Stimulated activated naive CD8-positive, alpha-beta T cell treated with anti-CD3 and anti-CD28 coated beads, Interleukin-15, amount 100 ng/mL, for 72 hours (primary cell): Measurements from ENCODE around the gene DNMT3A.
A peak's percentile ranks its signal among the peaks of the same experiment; 100 is the strongest.
"Not testable (repeated sequence)": the region's sequence is repeated elsewhere in the genome, so short reads cannot be mapped to it uniquely, and the experiment has no call there.

Experiments used
- ATAC-seq: fragments of 150-1000 bp; cut with Tn5 transposase; 2 replicates; pipeline ENCODE4 v1.10.0; 2021; ENCODE audit warnings: mild to moderate bottlenecking, moderate library complexity
- DNase-seq, 2 donors: peaks; one replicate each; pipeline ENCODE4 v3.0.0; 2021 to 2022
- H3K27ac Mint-ChIP-seq, 2 donors: one replicate each; pipeline ENCODE4 v1.8.0; 2022; ENCODE audit warnings: mild to moderate bottlenecking in 2 of 2, mixed read lengths in 2 of 2, moderate library complexity in 2 of 2
- H3K27me3 Mint-ChIP-seq: one replicate; pipeline ENCODE4 v1.8.0; 2022; ENCODE audit warnings: mixed read lengths
- H3K4me1 Mint-ChIP-seq: one replicate; pipeline ENCODE4 v1.8.0; 2022; ENCODE audit warnings: mild to moderate bottlenecking, mixed read lengths
- H3K4me3 Mint-ChIP-seq, 2 donors: one replicate each; pipeline ENCODE4 v1.8.0; 2022; ENCODE audit warnings: mild to moderate bottlenecking in 2 of 2, mixed read lengths in 2 of 2, moderate library complexity in 1 of 2
- H3K9me3 Mint-ChIP-seq, 2 donors: one replicate each; pipeline ENCODE4 v1.8.0; 2022; ENCODE audit warnings: mixed read lengths in 2 of 2

Gene DNMT3A

DNA sequence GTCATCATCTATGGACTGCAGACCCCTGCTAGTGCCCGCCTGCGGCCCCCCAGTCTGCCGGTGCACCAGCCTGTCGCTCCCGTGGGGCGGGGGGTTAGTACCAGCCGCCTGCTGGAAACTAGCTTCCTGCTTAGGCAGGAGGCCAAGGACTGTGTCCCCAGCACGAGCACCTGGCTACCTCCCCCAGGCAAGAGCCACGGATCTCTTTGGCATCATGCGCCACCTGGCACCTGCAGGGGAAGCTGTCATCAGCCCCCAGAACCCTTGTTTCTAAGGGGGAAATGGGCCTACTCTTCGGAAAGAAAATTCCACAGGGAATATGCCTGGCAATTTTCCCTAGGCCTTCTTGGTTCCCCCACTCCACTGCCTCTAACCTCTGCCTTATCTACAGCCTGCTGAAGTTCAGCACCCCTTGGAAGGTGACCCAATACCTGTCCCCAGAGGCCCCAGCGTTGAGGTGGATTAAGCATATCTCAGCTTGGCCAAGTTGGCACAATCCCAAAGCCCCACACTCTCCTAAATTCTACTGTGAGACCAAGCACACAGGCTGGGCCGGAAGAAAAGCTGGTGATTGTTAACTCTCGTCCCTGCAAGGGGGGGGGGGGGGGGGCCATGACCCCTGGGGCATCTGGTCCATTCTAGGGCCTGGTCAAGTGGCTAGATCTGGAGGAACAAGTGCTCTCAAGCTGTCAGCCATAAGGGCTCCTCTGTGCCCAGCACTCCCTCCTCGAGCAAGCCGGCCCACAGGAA, 111.4 kb downstream of the DNMT3A start:
- ATAC-seq (no peak), DNase-seq (no peak)
- Mint-ChIP-seq H3K4me1 (peaks cover 51% of the 10 kb centered on the region), H3K4me3 (no peak overlapping the region), H3K9me3 (no peaks in the 10 kb centered on the region), H3K27me3 (no peaks in the 10 kb centered on the region), H3K27ac (peak overlapping the region in 1 of 2 donors; percentile 87)

DNA sequence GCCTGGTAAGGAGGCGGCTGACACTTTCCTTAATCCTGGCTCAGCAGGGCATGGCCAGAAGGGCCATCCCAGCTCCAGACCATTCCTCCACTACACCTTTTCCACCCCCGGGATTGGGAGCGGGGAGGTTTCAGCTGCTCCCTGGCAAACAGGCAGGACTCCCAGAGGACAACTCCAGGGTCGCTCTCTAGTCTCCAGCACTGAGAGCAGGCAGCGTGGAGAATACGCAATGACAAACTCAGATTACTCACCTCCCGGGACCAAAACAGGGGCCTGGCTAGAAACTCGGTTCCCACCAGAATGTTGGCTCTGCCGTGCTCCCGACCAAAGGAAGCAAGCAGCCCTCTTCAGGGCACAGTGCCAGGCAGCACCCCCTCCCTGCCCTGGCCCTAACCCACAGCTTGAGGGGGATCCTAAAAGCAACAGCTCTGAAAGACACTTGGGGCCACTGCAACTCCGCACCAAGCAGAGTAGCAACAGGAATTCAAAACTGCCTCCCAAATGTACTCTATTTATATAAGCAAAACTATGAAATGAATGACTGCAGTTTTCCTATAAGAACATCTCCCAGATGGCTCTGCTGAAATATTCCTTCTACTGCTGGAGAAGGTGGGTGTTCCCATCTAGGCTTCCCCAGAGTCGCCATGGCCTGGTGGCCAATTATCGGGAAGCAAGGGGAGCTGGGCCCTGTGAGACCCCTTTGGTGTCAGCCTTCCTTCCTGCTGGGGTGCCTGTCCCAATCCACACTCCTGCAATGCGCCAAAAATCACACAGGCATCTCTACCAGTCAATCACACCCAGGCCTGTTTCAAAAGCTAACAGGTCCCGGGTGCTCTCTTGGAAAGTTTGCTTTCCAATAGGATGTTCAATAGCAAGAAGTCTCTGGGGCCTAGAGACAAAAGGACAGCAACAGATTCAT, 112.2 kb downstream of the DNMT3A start:
- Mint-ChIP-seq H3K4me1 (peaks cover 56% of the 10 kb centered on the region), H3K4me3 (no peak overlapping the region), H3K9me3 (no peaks in the 10 kb centered on the region), H3K27me3 (no peaks in the 10 kb centered on the region), H3K27ac (peak overlapping the region in 1 of 2 donors; percentile 52)
- ATAC-seq (no peak), DNase-seq (no peak)

DNA sequence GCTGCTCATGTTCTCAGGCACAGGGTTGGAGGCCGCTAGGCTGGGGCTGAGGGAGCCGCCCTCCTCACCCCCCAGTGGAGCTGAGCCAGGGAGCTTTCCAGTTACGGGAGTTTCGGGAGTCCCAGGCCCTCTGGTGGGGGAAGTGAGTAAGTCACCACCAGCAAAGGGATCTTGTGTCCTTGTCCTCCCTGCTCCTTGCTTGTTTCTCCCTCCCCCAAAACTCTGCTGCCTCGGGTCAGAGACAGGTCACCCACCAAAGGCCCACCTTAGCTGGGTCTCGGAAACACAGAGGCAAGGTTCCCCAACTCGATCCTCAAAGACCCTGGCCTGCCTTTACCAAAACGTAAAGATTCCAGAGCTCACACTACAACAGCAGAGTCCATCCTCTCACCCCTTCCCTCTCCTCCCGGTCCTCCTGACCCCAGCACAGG, 112.9 kb downstream of the DNMT3A start:
- H3K27me3 Mint-ChIP-seq: no peaks in the 10 kb centered on the region
- ATAC-seq (no peak), DNase-seq (no peak)
- H3K27ac Mint-ChIP-seq: no peak overlapping the region
- H3K9me3 Mint-ChIP-seq: no peaks in the 10 kb centered on the region
- no peak overlapping the region for H3K4me3 Mint-ChIP-seq
- H3K4me1 Mint-ChIP-seq: peaks cover 56% of the 10 kb centered on the region

DNA sequence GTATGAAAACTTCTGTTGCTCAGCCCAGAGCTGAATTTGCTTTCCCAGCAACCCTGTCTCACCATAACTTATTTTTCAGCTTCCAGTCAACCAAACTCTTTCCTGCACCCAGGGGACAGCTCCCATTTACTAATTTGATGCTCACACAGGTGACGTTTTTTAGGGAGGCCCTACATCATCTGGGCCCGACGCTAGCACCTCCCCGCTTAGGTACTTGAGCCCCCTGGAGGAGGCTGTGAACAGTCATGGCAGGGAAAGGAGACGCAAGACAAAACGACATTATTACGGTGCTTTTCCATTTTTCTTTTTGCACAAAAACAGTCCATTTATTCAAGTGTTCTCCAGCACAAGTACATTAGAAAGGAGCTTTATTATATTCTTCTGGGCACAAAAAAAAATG, 114.1 kb downstream of the DNMT3A start:
- DNase-seq (no peak), ATAC-seq (no peak)
- Mint-ChIP-seq H3K27ac (peak overlapping the region in 1 of 2 donors; percentile 88), H3K27me3 (no peaks in the 10 kb centered on the region), H3K9me3 (no peaks in the 10 kb centered on the region), H3K4me1 (peaks cover 56% of the 10 kb centered on the region), H3K4me3 (no peak overlapping the region)

DNA sequence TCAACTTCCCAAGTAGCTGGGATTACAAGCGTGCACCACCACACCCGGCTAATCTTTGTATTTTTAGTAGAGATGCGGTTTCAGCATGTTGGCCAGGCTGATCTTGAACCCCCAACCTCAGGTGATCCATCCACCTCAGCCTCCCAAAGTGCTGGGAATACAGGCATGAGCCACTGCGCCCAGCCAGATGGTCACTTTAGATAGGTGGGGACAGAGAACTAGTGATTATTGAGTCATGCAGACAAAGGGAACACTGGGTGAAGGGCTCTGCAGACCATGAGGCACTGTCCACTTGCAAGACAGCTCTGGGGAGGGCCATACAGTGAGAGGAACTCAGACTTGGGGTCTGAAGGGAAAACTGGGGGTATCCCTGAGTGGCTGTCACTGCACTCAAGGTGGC, 114.9 kb downstream of the DNMT3A start:
- peaks cover 51% of the 10 kb centered on the region for H3K4me1 Mint-ChIP-seq
- no peaks in the 10 kb centered on the region for H3K27me3 Mint-ChIP-seq
- DNase-seq (no peak), ATAC-seq (no peak)
- H3K9me3 Mint-ChIP-seq: no peaks in the 10 kb centered on the region
- H3K4me3 Mint-ChIP-seq: no peak overlapping the region
- no peak overlapping the region for H3K27ac Mint-ChIP-seq

DNA sequence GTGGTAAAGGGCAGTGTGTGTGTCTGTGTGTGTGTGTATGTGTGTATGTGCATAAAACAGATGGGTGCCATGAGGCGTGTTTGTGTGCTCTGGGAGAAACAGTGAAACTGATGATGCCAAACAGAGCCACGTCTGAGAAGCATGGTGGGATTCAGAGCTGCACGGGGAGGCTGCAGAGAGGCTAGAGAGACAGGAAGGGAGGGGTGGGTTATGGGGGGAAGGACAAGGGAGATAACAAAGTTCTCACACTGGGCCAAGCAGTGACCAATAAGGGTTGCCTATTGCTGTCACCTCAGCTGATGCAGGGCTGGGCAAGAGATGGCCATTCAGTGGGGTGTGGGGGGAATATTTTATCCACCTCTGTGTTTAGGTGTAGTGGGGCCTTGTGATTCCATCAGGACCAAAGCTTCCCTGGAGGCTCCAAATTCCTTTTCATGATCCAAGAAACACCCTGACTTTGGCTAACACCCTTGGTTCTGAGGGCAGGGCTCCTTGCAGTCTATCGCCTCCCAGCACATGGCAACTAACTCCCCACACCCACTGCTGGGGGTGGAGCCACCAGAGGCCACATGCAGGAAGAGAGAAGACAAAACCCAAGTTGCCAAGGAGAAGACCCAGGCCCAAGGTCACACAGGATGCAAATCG, 119.1 kb downstream of the DNMT3A start:
- H3K27ac Mint-ChIP-seq: no peak overlapping the region
- no peak overlapping the region for H3K4me3 Mint-ChIP-seq

DNA sequence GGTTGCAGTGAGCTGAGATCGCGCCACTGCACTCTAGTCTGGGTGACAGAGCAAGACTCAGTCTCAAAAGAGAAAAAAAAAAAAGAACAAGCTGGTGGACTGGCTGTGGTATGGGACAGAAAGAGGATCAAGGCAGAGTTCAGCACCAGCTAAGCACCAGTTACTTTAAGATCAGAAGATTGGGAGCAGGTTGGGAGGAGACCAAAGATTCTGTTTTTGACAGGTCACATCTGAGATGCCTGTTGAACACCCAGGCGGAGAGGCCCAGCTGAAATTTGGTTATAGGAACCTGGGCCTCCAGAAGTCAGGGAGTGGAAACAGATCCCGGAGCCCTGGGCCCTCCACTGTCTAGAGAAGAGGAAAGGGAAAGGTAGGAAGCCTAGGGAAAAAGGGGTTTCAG, 120.1 kb downstream of the DNMT3A start:
- H3K4me1 Mint-ChIP-seq: peaks cover 17% of the 10 kb centered on the region
- H3K27ac Mint-ChIP-seq: peak overlapping the region in 1 of 2 donors; percentile 84
- H3K9me3 Mint-ChIP-seq: no peaks in the 10 kb centered on the region
- H3K27me3 Mint-ChIP-seq: no peaks in the 10 kb centered on the region
- ATAC-seq (no peak), DNase-seq (no peak)
- H3K4me3 Mint-ChIP-seq: no peak overlapping the region

More for the DNA sequence above, 119.1 kb downstream of the DNMT3A start:
- Mint-ChIP-seq H3K27me3 (no peaks in the 10 kb centered on the region), H3K4me1 (peaks cover 27% of the 10 kb centered on the region), H3K9me3 (no peaks in the 10 kb centered on the region)
- ATAC-seq: no peak
- no peak for DNase-seq

DNA sequence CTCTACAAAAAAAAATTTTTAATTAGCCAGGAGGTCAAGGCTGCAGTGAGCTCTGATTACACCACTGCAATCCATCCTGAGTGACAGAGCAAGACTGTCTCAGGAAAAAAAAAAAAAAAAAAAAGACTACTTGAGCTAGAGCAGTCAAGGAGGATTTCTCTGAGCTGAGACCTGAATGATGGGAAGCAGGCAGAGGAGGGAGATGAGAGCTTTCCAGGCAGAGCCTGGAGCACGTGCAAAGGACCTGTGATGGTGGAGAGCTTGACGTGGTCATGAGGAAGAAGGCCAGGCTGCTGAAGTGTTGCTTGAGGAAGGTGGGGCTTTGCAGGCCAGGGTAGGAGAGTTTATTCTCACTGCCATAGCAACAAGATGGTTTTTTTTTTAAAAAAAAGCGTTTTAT, 121.4 kb downstream of the DNMT3A start:
- no peak overlapping the region for H3K4me3 Mint-ChIP-seq
- no peaks in the 10 kb centered on the region for H3K27me3 Mint-ChIP-seq
- DNase-seq (no peak), ATAC-seq (no peak)
- H3K27ac Mint-ChIP-seq: no peak overlapping the region
- peaks cover 16% of the 10 kb centered on the region for H3K4me1 Mint-ChIP-seq
- H3K9me3 Mint-ChIP-seq: no peaks in the 10 kb centered on the region

DNA sequence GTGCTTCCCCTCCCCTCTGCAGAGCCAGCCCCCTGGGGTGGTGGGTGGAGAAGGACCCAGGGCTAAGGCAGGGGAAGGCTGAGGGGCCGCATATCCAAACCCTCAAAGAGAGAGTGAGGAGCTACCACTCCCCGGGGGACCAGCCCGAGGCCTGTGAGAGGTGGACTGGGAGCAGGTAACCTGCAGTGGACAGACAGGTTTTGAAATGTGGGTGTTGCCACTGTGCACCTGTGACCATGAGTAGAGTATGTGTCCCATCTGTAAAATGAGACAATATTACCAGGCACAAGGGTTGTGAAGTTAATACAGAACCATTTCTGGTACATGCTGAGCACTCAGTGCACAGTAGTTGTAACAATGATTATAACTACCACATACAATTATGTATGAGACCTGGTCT, 122.1 kb downstream of the DNMT3A start:
- Mint-ChIP-seq H3K4me1 (peaks cover 17% of the 10 kb centered on the region), H3K27ac (peak overlapping the region in 1 of 2 donors; percentile 19), H3K4me3 (no peak overlapping the region), H3K27me3 (no peaks in the 10 kb centered on the region), H3K9me3 (no peaks in the 10 kb centered on the region)
- DNase-seq (no peak), ATAC-seq (no peak)

DNA sequence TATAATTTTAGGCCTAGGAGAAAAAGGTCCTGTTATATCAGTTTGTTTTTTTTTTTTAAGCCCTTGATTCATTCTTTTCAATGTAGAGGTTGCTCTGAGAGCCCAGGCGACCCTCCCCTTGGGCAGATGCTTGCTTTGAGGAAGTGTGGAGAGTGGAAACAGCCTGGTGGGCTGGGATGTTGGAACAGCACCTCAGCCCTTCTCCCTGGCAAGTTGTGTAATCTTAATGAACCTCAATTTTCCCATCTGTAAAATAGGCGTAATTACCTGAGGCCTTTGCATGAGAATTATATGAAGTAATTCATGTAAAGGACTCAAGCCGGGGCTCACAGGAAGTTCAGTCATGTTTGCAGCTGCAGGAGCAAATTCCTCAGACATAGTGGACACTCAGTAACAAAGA, 123.6 kb downstream of the DNMT3A start:
- Mint-ChIP-seq H3K9me3 (no peaks in the 10 kb centered on the region), H3K27ac (peak overlapping the region in 1 of 2 donors; percentile 38)

DNA sequence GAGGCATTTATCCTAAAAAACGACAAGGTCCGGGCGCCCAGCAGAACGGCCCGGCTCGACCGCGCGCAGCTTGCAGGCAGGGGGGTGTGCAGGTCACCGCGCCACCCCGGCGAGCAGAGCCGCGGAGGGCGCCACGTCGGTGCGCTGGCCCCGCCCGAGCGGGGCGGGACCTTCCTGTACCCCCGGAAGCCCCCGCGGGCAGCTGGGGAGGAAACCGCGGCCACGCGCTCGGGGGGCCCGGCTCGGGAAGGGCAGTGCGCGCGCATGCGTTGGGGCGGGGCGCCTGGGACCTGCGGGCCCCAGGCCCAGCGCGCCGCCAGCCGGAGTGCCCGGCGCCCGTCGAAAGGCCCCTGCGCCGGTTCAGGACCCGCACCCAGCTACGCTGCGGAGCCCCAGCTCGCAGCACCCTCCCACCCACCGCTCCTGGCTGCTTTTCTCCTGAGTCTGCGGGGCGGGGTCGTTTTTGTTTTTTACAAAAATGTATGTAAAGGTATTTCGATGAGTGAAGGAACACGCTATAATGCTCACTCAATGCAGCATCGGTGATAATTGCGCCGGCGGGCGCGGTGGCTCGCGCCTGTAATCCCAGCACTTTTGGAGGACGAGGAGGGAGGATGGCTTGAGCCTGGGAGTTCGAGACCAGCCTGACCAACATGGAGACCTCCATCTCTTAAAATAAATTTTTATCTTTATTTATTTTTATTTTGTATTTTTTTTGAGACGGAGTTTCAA, 125.6 kb downstream of the DNMT3A start:
- DNase-seq: peak; percentile 89 to 91
- H3K4me1 Mint-ChIP-seq: peaks cover 20% of the 10 kb centered on the region
- H3K27me3 Mint-ChIP-seq: no peaks in the 10 kb centered on the region
- H3K9me3 Mint-ChIP-seq: no peaks in the 10 kb centered on the region
- peak overlapping the region; percentile 85 to 91 for H3K27ac Mint-ChIP-seq
- ATAC-seq: peak; percentile 95
- peak overlapping the region; percentile 63 to 82 for H3K4me3 Mint-ChIP-seq

More for the DNA sequence above, 123.6 kb downstream of the DNMT3A start:
- H3K4me1 Mint-ChIP-seq: peaks cover 17% of the 10 kb centered on the region
- H3K27me3 Mint-ChIP-seq: no peaks in the 10 kb centered on the region
- DNase-seq (no peak), ATAC-seq (no peak)
- H3K4me3 Mint-ChIP-seq: no peak overlapping the region

DNA sequence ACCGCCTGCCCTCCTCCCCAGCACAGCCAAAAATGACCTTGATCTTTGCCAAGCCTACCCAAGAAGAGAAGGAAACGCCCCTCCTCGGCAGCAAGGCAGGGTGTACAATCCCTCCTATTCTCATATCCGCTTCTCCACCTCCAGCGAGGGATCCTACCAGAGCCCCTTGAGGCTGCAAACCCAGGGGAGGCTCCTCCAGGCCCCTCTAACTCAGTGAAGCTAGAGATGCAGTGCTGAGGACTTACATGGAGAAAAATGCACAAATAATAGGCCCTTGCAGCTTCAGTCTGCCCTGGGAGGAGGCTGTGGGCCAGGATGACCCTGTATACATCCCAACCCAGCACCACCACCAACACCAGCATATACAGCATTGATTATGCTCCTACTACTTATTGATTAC, 126.5 kb downstream of the DNMT3A start:
- no peaks in the 10 kb centered on the region for H3K9me3 Mint-ChIP-seq

DNA sequence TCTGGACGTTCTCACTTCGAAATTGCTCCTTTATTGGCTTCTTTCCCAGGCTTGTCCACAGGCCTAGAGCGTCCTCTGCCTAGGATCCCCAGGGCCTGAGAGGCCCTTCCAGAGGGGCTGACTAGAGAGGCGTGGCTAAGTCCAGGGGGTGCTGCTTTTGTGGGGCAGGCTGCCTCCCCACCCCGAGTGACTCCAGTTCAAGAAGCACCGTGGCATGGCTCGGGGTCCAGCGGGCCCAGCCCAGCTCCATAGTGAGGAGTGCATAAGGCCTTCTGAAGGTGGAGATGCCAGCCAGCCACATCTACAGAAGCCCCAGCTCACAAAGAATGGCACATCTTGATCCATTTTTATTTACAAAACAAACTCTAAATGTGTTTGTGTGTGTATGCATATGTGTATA, 128.5 kb downstream of the DNMT3A start:
- Mint-ChIP-seq H3K27ac (no peak overlapping the region), H3K9me3 (no peaks in the 10 kb centered on the region), H3K27me3 (no peaks in the 10 kb centered on the region), H3K4me1 (peaks cover 47% of the 10 kb centered on the region), H3K4me3 (no peak overlapping the region)
- DNase-seq (no peak), ATAC-seq (no peak)

More for the DNA sequence above, 126.5 kb downstream of the DNMT3A start:
- Mint-ChIP-seq H3K27ac (no peak overlapping the region), H3K27me3 (no peaks in the 10 kb centered on the region), H3K4me1 (peaks cover 29% of the 10 kb centered on the region), H3K4me3 (peak overlapping the region; percentile 58 to 63)
- no peak for DNase-seq
- peak; percentile 2 for ATAC-seq

DNA sequence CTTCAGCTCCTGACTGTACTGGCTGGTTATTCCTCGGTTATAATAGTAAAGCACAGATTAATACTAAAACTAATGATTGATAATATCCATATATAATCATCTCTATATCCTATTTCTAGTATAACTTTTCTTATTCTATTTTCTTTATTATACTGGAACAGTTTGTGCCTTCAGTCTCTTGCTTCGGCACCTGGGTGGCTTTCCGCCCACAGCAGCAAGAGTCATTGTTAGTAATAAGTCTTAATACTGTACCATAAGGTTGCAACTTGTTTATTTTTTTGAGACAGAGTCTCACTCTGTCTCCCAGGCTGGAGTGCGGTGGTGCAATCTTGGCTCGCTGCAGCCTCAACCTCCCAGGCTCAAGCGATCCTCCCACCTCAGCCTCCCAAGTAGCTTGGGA, 130.8 kb downstream of the DNMT3A start:
- peaks cover 67% of the 10 kb centered on the region for H3K4me1 Mint-ChIP-seq
- not testable (repeated sequence) for H3K9me3 Mint-ChIP-seq, H3K27ac Mint-ChIP-seq, DNase-seq, ATAC-seq, H3K27me3 Mint-ChIP-seq
- peak overlapping the region; percentile 53 to 57 for H3K4me3 Mint-ChIP-seq

DNA sequence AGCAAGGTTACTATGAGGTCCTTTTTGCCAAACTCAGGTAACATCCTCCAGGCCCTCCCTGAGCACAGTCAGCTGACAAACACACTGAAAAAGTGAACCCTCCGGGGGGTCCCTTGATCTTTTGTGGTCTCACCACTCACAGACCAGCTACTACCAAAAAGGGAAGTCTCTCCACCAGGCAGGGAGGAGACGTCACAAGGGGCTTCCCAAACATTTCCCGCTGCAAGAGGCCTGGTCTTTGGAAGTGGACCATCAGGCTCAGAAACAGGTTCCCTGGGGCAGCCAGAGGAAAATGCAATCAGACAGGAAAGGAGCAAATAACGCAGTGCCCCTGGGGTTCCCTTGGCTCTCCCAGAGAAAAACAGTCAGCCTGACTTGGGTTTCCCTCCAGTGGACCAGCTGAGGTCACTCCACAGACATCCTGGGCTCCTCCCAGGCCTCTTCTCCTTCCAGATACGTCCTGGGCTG, 134.6 kb downstream of the DNMT3A start:
- DNase-seq: no peak
- H3K4me3 Mint-ChIP-seq: peak overlapping the region; percentile 50 to 57
- no peaks in the 10 kb centered on the region for H3K27me3 Mint-ChIP-seq
- H3K4me1 Mint-ChIP-seq: peaks cover 68% of the 10 kb centered on the region
- ATAC-seq: no peak
- peak overlapping the region; percentile 81 to 93 for H3K27ac Mint-ChIP-seq
- H3K9me3 Mint-ChIP-seq: no peaks in the 10 kb centered on the region
